ENCODE data around the gene RAB3GAP2.
A peak's percentile ranks its signal among the peaks of the same experiment; 100 is the strongest.

Gene RAB3GAP2

GRCh38 chr1:220280249-220280648 is 8.0 kb upstream of the RAB3GAP2 start:
- H2AFZ ChIP-seq = no peak overlapping the region
- no peak for TF ChIP-seq CTCF (IDR thresholded peaks at IDR 0.05)
- H3K9me3 ChIP-seq (ENCODE audit: control insufficient read depth, low read length) = no peaks in the 10 kb centered on the region
- H3K79me2 ChIP-seq = no peaks in the 10 kb centered on the region
- H3K9ac ChIP-seq = no peak overlapping the region
- no peaks in the 10 kb centered on the region for H3K27me3 ChIP-seq (ENCODE audit: control insufficient read depth, insufficient read depth, low read length)
- H3K4me2 ChIP-seq (ENCODE audit: low read length) = no peak overlapping the region
- no peak overlapping the region for H3K27ac ChIP-seq
- no peak overlapping the region for H3K4me3 ChIP-seq (ENCODE audit: low read depth, low read length)
- H3K36me3 ChIP-seq (ENCODE audit: control insufficient read depth, insufficient read depth, low read length) = no peaks in the 10 kb centered on the region
- no peaks in the 10 kb centered on the region for H3K4me1 ChIP-seq

DNA sequence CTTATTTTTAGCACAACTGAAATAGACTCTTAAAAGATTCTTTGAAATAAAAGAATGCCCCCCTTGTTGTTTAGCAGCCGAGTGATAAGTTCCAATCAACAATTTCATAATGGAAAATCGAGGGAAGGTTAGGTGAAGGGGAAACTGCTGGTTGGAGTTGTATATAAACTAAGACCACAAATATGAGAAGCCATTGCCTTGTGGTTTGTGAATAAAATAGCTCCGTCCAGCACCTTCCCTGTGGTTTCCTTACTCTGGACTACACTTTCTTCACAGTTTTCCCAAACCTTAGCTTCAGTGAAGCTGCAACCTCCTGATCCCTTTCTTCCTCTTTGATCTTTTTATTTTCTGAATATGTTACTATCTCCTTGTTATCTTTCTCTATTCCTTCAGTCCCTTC is 6.7 kb upstream of the RAB3GAP2 start:
- Histone ChIP-seq H3K4me2 (ENCODE audit: low read length) (no peak overlapping the region), H3K79me2 (no peaks in the 10 kb centered on the region), H3K9ac (no peak overlapping the region), H2AFZ (no peak overlapping the region), H3K4me3 (ENCODE audit: low read depth, low read length) (no peak overlapping the region), H3K36me3 (ENCODE audit: control insufficient read depth, insufficient read depth, low read length) (no peaks in the 10 kb centered on the region), H3K27me3 (ENCODE audit: control insufficient read depth, insufficient read depth, low read length) (no peaks in the 10 kb centered on the region), H3K27ac (no peak overlapping the region), H3K9me3 (ENCODE audit: control insufficient read depth, low read length) (no peaks in the 10 kb centered on the region), H3K4me1 (no peaks in the 10 kb centered on the region)
- TF ChIP-seq CTCF (IDR thresholded peaks at IDR 0.05) = no peak

GRCh38 chr1:220275430-220275829 is 3.2 kb upstream of the RAB3GAP2 start:
- Histone ChIP-seq H3K4me3 (ENCODE audit: low read depth, low read length) (no peak overlapping the region), H3K36me3 (ENCODE audit: control insufficient read depth, insufficient read depth, low read length) (no peaks in the 10 kb centered on the region), H3K4me1 (no peaks in the 10 kb centered on the region), H3K9me3 (ENCODE audit: control insufficient read depth, low read length) (no peaks in the 10 kb centered on the region), H3K27me3 (ENCODE audit: control insufficient read depth, insufficient read depth, low read length) (no peaks in the 10 kb centered on the region), H2AFZ (no peak overlapping the region), H3K79me2 (peaks cover 6% of the 10 kb centered on the region), H3K27ac (no peak overlapping the region), H3K9ac (no peak overlapping the region), H3K4me2 (ENCODE audit: low read length) (no peak overlapping the region)
- no peak for TF ChIP-seq CTCF (IDR thresholded peaks at IDR 0.05)

- no peak overlapping the region for H3K4me3 ChIP-seq (ENCODE audit: low read depth, low read length)
- H3K27ac ChIP-seq = no peak overlapping the region
- no peak overlapping the region for H3K4me2 ChIP-seq (ENCODE audit: low read length)
- H3K9ac ChIP-seq = no peak overlapping the region
- H3K36me3 ChIP-seq (ENCODE audit: control insufficient read depth, insufficient read depth, low read length) = no peaks in the 10 kb centered on the region
- H2AFZ ChIP-seq = no peak overlapping the region
- no peaks in the 10 kb centered on the region for H3K27me3 ChIP-seq (ENCODE audit: control insufficient read depth, insufficient read depth, low read length)
- peaks cover 6% of the 10 kb centered on the region for H3K79me2 ChIP-seq
- no peak for TF ChIP-seq CTCF (IDR thresholded peaks at IDR 0.05)
- H3K4me1 ChIP-seq = no peaks in the 10 kb centered on the region
- no peaks in the 10 kb centered on the region for H3K9me3 ChIP-seq (ENCODE audit: control insufficient read depth, low read length)
Observed at GRCh38 chr1:220274251-220274855, 2.1 kb upstream of the RAB3GAP2 start.

GRCh38 chr1:220272841-220273090 is 513 bp upstream of the RAB3GAP2 start:
- H2AFZ ChIP-seq = peak overlapping the region; percentile 64
- peak overlapping the region; percentile 72 for H3K27ac ChIP-seq
- H3K9me3 ChIP-seq (ENCODE audit: control insufficient read depth, low read length) = no peaks in the 10 kb centered on the region
- no peaks in the 10 kb centered on the region for H3K27me3 ChIP-seq (ENCODE audit: control insufficient read depth, insufficient read depth, low read length)
- TF ChIP-seq CTCF (IDR thresholded peaks at IDR 0.05) = no peak
- peaks cover 6% of the 10 kb centered on the region for H3K79me2 ChIP-seq
- no peaks in the 10 kb centered on the region for H3K36me3 ChIP-seq (ENCODE audit: control insufficient read depth, insufficient read depth, low read length)
- no peaks in the 10 kb centered on the region for H3K4me1 ChIP-seq
- H3K4me2 ChIP-seq (ENCODE audit: low read length) = peak overlapping the region; percentile 68
- H3K4me3 ChIP-seq (ENCODE audit: low read depth, low read length) = peak overlapping the region; percentile 89
- no peak overlapping the region for H3K9ac ChIP-seq

Data from parathyroid adenoma (tissue), 2 donors.